ENCODE results near the gene MSRB2. TPM values are rescaled to one million over a fixed set of nuclear protein-coding genes. Genes with fewer than 3 reads are reported as not detected.

MSRB2 gene
- total RNA-seq: 1 to 10 TPM; 7.2 to 7.7 TPM

DNA sequence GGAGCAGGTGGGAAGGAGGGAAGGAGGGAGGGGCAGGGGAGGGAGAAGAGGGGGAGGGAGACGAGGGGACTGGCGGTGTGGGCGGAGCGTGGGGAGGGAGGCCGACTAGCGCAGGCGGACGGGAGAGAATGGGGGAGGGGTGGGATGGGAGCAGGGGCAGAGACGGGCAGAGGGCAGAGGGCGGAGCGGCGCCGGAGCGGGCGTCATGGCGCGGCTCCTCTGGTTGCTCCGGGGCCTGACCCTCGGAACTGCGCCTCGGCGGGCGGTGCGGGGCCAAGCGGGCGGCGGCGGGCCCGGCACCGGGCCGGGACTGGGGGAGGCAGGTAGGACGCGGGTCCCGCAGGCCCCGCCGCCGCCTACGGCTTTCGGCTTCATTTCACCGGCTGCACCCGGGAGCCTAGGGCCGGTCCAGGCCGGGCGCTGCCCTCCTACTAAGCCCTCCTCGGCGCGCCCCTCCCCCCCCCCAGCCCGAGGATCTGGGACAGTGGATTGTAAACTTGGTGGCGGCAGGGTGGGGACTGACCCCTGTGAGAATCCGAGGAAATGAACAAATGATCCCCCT, at the start of gene MSRB2:
MSRB2 (plus strand) TSS at position 176 of the 562 bp plus-strand sequence; CDS start at position 206, 30 bp downstream.

Small RNA genes within 50 kb of the gene (small RNA-seq; reads per million reads assigned to genes)
- gene RF00561: 0 to 0.04 reads per million in 2 donors

Other genes starting within 250 kb of the MSRB2 start
- gene ARMC3, start 167.5 kb upstream of the MSRB2 start, total RNA-seq: under 1 TPM in 1 of 2 donors, not detected in 1; 0.67 TPM
- gene PTF1A, start 96.7 kb downstream of the MSRB2 start, total RNA-seq: not detected
- under 1 TPM; 0.33 to 0.34 TPM for gene C10orf67, start 249.2 kb downstream of the MSRB2 start, total RNA-seq

Measured in melanocyte of skin (primary cell).